Forelimb muscle (tissue), 1 donor: ENCODE results near the gene AUP1. TPM values are rescaled to one million over a fixed set of nuclear protein-coding genes. Genes with fewer than 3 reads are reported as not detected.

Source experiments
- DNase-seq: peaks from one replicate; pipeline ENCODE4 v3.0.0-alpha.2; 2013; ENCODE audit warnings: low read depth
- polyA plus RNA-seq: library from polyadenylated mRNA; unstranded; fragments of 120-200 nt; gene quantifications from one replicate; pipeline ENCODE4 v1.2.1, GENCODE V29; 2013; ENCODE audit not compliant: insufficient read length

The AUP1 gene
- polyA plus RNA-seq, 1 donor = 60.5 TPM

- no peak for DNase-seq
Measured at GRCh38 chr2:74558284-74559230, 29.1 kb upstream of the AUP1 start.

GRCh38 chr2:74556831-74557370, 27.4 kb upstream of the AUP1 start:
- no peak for DNase-seq

- no peak for DNase-seq
Measured at GRCh38 chr2:74556159-74556558, 26.7 kb upstream of the AUP1 start.

GRCh38 chr2:74555610-74556103, 26.2 kb upstream of the AUP1 start:
- no peak for DNase-seq

- DNase-seq = no peak
Measured at GRCh38 chr2:74554820-74555531, 25.5 kb upstream of the AUP1 start.

GRCh38 chr2:74553892-74554819, 24.6 kb upstream of the AUP1 start, which contains the start of the genes DOK1 and LOXL3:
DOK1 (plus strand) TSS chr2:74554720; CDS start chr2:74554755, 35 bp downstream.
LOXL3 (minus strand) TSS chr2:74553942; CDS start chr2:74552634, 1,308 bp downstream.
- no peak for DNase-seq

GRCh38 chr2:74552914-74553811, 23.7 kb upstream of the AUP1 start:
- no peak for DNase-seq

GRCh38 chr2:74551942-74552913, 22.7 kb upstream of the AUP1 start:
- DNase-seq = no peak

GRCh38 chr2:74551530-74551929, 22.0 kb upstream of the AUP1 start:
- no peak for DNase-seq

- DNase-seq = no peak
Measured at GRCh38 chr2:74550231-74550630, 20.7 kb upstream of the AUP1 start.

- no peak for DNase-seq
Measured at GRCh38 chr2:74548900-74549826, 19.7 kb upstream of the AUP1 start.

- DNase-seq = no peak
Measured at GRCh38 chr2:74548285-74548899, 18.9 kb upstream of the AUP1 start.

- DNase-seq = no peak
Measured at GRCh38 chr2:74546004-74546403, 16.5 kb upstream of the AUP1 start.

GRCh38 chr2:74544634-74545033, 15.1 kb upstream of the AUP1 start:
- no peak for DNase-seq

- no peak for DNase-seq
Measured at GRCh38 chr2:74542978-74543377, 13.5 kb upstream of the AUP1 start.

- no peak for DNase-seq
Measured at GRCh38 chr2:74540291-74540690, 10.8 kb upstream of the AUP1 start.

GRCh38 chr2:74538881-74539339, 9.4 kb upstream of the AUP1 start:
- DNase-seq = no peak
